ENCODE measurements around the gene CNTNAP5. TPM values are rescaled to one million over a fixed set of nuclear protein-coding genes. Genes with fewer than 3 reads are reported as not detected.
A peak's percentile ranks its signal among the peaks of the same experiment; 100 is the strongest.

Gene CNTNAP5
- total RNA-seq, 1 donor from 2014 or later = not detected

DNA sequence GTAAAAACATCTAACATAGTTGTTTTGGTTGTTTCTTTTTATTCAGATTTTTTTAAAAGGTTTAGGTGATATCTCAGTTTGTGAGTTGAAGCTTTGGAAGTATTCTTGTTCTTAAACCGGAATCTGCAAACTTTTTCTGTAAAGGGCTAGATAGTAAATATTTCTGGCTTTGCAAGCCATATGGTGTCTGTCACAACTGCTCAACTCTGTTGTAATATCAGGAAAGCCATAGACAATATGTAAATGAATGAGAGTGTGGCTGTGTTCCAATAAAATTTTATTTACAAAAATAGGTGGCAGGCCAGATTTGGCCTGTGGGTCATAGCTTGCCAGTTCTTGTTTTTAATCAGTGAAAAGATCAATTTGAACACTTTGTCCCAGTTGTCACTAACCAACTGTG is 134.1 kb downstream of the CNTNAP5 start:
- no peak for DNase-seq

DNA sequence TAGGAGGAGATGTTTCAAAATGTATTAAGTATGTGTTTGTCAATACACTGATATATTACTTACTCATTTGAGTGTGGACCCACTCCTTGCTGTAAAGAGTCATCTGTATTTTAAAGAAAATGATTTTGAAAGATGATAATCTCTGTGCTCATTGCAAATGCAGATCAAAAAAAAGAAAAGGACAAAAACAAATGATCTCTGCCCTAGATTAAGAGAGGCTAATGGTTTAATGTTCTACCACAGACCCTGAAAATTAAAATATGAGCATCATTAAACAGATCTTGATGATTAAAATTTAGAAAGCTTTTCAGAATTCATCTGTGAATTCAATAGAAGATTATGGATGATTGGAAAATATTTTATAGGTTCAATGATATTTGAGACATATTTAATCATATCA is 136.5 kb downstream of the CNTNAP5 start:
- no peak for DNase-seq

DNA sequence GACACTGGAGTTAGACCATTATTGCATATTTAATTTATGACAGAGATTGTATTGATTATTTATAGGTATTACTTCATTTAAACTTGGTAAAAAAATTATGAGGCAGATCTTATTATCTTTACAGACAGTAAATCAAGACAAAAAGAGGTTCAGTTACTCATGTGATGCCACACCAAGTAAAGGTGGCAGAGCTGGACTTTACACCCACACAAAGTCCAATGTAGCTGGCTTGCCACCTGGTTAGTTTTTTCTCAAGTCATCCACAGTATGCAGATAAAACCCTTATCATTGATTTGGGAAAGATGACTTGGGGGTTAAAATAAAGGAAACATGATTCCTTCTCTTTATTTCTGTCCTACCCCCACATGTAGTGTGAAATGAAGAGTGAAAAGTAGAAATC is 137.2 kb downstream of the CNTNAP5 start:
- DNase-seq = no peak

DNA sequence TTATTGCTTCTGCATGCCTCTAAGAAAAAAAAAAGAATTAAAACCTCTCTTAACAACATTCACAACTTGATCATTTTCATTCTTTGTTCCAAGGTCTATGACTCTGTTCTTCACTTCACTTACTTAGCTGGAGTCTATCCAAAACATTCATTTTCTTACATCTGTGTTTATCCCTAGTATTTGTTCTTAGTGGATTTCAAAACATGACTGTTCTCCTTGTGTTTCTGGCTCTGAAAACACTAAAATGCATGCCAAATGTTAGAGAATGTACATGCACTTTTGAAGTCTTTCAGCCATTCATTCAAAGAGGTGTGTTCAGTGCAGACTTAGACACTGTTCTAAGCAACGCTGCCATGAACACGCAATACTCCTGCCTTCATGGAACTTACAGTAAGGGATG is 138.8 kb downstream of the CNTNAP5 start:
- no peak for DNase-seq

DNA sequence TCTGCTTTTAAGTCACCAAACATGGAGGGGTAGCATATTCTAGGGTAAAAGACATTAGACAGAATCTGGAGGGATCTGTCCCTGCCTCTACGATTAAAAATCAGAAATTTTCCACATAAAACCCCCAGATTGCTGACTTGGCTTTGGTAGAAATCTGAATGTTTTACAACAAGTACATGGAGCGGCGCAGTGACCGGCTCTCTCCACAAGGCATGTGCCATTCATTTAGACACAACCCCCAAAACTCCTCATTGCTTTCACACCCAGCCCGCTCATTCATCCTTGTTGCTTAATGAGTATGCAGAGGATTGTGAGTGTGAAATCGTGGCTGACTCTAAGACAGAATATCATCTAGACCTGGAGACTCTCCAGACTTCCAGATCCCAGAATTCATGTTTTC is 140.6 kb downstream of the CNTNAP5 start:
- DNase-seq = no peak

DNA sequence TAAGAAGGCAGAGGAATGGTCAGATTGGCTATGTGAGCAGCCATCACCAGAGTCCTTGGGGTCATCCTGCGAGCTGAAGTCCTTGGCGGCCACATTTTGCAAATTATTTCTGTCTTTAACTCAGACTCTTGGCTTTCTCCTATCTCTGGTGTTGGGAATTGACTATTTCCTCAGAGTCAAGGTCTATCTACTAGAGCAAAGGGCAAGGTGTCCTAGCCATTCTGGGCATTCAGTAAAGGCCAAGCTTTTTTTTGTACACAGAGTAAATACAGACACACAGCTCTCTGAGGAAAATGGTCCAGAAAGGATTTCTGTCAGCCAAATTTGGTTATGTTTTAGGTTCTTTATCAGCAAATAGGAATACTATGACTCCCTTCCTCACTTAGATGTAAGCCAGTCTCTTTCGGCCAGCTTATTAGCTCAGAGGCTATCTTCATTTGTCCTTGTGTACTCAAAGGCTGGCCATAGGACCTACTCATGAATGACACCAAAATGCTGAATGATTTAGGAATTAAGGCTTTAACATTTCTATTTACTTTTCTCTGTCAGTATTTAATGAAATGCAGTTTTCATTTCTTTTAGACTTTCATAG is 146.5 kb downstream of the CNTNAP5 start:
- DNase-seq = no peak

DNA sequence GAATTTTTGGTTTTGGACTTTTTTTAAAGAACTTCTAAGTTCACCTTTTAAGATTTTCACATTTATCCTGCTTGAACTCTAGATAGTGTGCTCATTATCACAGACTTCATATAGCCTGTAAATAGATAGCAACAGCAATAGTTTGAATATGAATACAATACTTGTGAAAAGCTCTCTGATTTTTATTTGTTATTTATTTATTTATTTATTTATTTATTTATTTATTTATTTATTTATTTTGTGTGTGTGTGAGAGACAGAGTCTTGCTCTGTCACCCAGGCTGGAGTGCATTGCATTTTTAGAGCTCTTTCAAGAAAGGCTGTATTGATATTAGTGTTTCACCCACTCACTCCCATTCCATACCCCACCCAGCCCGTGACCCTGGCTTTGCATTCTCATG is 153.6 kb downstream of the CNTNAP5 start:
- no peak for DNase-seq

DNA sequence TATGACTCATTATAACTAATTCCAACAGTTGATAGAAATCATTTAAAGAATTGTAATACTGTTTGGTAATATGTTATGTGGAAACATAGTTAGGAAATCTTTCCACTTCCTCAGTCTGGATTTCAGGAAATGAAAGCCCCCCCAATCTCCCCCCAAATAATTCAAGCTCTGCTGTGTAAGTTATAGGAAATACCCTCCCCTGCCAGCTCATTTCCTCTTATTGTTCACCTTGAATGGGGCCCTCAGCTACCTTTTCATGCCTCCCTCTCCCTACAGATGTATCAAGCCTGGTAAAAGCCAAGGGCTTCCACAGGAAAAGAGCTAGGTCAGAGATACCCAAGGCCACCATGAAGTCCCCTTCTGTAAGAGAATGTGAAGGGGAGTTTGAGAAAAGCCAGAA is 155.5 kb downstream of the CNTNAP5 start:
- DNase-seq = peak; percentile 0

DNA sequence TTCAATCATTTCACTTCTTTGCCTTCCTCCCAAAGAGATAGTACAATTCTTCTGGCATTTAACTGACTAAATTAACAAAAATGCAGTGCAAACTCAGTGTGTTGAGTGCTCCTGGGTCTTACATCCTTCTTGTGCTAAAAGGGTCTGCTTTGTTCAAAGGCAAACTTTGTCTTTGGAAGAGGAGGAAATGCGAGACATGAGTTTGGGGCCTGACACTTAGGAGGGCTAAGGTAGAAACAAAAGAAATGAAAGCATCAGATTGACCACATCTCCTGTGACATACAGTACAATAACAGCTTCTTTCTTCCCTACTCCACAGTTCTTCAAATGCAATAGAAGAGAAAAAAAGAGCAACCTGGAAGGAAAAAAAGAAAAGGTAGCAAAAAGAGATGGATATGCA is 161.7 kb downstream of the CNTNAP5 start:
- DNase-seq = no peak

DNA sequence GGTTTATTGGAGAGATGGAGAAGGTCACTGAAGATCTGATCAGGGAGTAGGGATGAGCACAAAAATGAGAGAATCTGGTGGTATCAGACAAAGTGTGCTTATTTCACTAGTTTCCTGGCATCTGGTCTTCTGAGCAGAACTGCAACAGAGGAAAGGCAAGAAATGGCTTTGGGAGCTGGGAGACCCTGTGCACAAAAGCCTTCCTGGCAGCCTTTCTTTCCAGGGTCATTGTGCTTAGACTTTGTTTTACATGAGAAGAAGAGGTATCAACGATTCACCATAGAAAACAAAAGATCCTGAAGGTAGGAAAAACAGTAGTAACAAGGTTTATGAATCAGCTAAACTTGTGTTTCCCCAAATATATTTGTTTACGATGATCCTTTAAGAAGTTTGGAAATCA is 162.9 kb downstream of the CNTNAP5 start:
- DNase-seq = no peak

DNA sequence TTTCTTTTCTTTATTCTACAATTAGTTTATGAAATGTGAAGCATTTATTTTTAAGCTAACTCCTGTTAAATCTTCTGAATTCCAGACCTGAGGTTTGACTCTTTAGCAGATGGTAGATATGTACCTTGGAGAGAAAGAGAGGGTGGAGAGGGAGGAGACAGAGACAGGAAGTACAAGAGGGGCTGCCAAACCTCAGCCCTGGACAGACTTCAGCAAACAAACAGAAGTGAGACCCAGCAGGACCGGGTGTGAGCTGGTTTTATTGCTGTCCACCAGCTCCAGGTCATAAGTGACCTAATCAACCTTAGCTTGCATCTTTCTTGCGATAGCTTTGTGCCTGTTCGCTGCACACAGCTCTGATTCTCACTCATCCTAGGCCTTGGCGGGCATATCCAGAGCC is 168.6 kb downstream of the CNTNAP5 start:
- no peak for DNase-seq

DNA sequence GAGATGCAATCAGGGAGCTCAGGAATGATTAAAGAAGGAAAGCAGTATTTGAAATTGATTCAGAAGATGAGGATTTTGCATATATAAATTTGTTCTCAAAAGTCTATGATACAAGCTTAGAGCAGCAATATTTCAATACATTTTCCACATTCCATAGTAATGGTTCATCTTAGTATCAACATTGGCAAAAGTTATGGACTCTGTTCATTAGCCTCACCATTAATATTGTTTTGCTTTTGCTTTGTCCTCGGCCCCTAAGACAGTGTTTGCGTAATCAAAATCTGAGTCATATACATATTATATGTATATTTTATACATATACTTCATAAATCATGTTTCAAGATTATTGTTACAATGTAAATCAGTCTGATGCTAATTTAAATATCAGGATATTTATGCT is 176.6 kb downstream of the CNTNAP5 start:
- no peak for DNase-seq

DNA sequence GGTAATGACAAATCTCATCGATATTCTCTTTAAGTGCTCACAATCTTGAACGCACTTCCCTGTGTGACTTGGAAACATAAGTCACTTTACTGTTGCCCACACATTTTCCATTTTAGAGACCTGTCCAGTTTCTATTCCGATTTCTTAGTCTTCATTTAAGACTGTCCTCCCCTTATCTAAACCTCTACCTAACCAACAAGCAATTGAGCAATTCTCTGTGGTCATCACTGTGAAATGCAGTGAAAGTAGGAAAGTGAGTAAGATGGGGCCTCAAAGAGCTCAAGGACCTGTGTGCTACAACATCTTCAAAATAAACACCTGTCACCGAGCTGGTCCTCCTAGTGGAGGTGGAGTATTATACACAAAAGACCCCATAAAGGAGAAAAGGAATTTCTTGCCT is 184.4 kb downstream of the CNTNAP5 start:
- DNase-seq = no peak

DNA sequence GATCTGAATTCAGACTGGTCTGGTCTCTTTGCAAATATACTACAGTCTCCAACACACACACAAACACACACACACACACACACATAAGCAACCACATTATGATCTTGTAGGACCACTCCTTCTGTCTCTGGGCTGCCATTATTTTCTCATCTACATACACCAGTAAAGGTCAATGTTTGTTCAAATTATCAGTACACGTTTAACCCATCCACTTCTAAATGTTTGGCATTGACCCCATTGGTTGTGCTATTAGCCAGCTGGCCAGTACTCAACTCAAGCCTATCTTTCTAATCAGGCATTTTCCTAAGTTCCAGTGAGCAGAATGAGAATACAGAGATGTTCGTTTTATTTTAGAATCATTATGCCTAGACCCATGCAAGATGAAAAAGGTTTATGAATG is 186.4 kb downstream of the CNTNAP5 start:
- DNase-seq = no peak

DNA sequence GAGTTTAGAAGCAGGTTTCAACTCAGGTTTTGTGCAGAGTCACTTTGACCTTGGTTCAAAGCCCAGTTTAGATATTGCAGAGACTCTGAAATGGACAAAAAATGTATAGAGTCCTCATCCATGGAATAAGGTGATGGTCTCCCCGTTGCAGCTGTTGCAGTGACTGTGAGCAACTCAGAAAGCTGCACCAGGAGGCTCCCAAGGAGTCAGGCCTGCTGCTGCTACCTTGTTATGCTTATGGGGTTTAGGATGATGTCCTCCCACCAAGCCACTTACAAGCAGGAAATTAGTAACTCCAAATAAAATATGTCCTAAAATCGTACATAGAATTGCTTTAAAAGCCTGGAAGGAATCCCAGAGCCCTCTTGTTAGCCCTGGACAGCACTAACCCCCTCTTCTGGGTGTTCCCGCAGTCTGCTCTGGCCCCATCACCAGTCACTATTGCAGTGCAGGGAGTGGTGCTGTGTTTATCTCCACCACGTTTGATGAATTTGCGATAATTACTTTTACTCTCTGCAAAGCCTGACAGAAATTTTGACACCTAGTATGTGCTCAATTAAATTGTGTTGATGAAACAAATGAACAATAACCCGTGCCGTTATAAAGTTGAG is 189.0 kb downstream of the CNTNAP5 start:
- DNase-seq = no peak

DNA sequence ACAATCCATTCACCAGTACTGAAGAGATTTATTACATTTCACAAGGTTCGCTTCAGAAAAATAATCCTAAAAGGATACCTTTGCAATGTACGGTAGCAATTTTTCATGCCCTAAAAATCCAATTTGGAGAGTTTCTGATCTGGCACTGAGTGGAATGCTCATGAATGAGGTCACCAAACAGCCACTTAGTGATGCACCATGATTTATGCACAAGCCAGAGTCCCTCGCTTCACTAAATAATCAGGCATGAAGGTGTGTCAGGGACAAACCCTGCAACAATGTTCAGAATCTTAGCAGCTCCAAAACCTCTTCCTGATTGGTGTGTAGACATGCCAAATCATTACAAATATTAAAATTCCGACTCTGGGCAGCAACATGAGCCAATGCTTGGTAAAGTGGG is 221.1 kb downstream of the CNTNAP5 start:
- DNase-seq = no peak

DNA sequence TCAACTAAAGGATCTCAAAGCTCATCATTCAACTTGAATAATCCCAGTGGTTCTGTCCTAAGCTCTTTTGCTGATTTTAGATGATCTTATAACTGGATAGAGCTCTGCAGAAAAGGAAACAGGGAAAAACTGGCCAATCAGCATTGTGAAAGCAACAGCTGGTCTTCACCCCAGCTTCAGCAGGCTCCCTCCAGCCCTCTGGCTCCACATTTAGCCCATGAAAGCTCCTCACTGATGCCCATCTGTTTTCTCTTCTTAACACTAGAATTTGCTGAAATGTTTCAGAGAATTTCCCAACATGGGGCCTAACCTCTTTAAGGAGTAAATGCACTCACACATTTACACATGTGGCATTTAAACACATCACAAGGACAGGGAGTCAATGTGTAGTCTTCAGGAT is 223.3 kb downstream of the CNTNAP5 start:
- no peak for DNase-seq

DNA sequence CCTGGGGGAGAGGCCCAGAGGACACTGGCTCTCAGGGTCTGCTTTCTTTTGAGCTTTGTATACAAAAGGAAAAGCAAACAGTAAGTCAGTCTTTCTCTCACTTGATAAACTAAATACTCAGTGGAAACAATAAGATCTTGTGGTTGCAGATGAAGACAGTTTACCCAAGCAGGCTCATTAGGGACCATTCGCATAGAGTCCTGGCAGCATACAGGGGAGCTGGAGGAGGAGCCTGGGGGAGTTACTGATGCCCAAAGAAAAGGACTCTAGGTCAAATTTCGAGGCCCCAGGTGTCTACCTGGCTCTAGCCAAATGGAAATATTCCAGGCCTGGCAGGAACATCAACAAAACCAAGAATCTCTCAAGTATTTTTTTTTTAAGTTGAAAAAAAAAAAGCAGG is 225.3 kb downstream of the CNTNAP5 start:
- DNase-seq = no peak

DNA sequence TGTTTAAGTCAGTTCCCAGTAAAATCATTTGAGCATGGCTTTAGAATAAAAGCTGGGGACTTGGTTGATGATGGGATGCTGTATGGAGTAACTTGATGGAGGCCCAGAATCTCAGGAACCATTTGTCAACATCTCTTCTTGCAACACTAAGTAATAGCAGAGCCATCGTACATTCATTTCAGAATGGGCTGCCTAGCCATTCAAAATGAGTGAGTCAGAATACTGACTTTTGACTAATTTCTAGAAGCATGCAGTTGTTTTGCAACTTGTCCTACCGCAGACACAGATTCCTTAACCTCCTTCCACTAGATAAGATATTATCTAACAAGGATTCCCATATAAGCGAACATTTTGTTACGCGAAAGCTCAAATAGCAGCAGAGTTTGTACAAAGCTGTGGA is 229.5 kb downstream of the CNTNAP5 start:
- DNase-seq = no peak

DNA sequence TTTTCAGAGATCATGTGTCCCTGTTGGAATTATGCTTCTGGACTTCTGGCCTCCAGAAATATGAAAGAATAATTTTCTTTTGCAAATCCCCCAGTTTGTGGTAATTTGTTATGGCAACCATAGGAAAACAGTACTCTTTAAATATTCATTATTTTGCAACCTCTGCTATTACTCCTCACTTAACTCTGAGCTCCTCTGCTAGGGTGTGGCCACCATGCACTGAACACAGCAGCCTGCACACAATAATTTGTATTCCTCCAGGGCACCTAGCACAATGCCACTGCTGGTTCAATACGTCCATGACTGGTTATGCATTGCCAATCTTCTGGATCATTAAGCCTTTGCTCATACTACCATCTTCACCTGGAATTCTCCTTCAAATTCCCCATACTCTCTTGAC is 232.0 kb downstream of the CNTNAP5 start:
- no peak for DNase-seq

DNA sequence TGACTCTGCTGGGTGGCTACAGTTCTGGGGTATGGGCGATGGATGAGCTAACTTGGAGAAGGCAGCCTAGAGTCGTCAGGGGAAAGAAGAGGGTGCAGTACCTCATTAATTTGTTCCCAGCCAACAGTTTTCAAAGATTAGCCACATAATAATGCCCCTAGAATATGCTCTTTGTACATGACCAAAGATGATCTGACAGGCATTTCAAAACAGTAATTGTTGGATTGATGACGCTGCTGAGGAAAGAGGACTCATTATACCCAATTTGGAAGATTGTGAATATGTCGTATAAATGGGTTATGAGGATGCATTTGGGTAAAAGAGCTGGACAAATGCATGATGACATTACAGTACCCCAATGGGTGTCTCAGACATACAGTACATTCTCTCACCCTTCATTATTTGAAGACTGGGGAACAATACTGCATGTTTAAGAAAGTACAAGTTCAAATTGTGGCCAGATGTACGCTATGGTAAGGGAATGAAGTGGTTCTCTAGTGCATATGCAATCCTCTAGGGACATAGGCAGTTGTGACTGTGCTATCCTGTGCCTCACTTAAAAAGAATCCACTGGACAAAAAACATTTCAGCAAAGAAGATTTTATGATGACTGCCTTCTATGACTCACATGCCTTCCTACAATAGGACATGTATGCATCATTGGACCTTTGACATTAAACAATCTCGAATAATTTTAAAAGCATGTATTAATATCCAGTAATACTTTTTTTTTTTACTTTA is 233.2 kb downstream of the CNTNAP5 start:
- no peak for DNase-seq

DNA sequence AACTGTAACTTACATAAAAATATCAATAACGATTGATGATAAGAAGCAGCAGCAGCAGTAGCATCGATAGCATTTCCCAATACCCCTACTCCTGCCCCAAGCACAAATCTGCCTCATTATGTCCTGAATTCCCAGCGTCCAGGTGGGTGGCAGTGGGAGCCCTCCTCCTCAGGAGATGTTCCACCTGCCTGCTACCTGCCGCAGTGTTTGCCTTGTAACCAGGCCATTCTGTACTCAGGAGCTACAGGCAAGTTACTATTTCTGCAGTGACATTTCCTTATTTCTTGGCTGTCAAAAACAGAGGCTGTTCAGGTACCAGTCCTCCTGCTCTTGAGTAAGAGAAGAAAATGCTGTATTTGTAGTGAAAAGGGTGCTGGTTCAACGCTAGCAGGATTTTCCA is 236.4 kb downstream of the CNTNAP5 start:
- no peak for DNase-seq

DNA sequence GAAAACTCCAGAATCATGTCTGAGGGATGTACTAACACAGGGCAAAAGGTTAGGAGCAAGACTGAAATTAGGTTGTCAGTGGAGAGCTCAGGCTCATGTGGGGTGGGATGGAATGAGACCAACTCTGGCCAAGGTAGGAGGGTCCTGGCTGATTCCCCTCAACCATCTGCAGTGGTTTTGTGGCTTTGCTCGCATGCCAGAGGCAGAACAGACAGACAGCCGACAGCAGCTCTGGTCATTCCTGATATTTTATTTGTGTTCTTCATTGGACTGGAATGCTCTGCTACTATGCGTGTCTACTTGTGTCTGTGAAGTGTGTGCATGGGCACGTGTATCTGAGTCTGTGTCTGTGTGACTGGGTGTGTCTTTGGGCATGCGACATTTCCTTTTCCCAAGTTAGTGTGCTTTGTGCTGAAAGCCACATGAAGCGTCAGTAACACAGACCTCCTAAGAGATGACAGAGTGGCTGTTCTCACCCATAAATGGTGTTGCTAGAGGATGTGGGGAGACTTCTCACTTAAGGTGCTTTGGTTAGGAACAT is 239.5 kb downstream of the CNTNAP5 start:
- no peak for DNase-seq

DNA sequence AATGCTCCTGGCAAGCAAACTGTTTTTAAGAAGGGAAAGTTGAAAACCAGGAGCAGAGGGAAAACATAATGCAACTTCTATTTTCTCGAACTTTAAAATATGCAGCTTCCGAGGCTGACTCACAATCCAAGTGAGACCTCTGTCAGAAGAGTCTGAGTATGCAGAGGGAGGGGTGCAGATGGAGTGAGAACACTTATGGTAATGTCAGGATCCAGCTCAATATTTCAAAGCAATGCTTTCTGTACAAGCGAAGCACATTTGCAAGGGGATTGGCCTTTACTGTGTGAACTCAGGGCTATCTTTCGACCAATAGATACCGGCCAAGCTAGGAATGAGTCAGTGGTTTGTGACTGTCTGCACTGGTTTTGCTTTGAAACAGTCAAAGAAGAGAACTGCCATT is 242.7 kb downstream of the CNTNAP5 start:
- DNase-seq = no peak
